GM18517 (cell line): ENCODE results near the gene TMED9.

Experiments
- ATAC-seq: cut with Tn5 transposase; IDR thresholded peaks from one replicate; pipeline ENCODE4 v1.9.1; 2021; ENCODE audit warnings: mild to moderate bottlenecking, moderate library complexity; ENCODE audit not compliant: unreplicated experiment

The TMED9 gene

DNA sequence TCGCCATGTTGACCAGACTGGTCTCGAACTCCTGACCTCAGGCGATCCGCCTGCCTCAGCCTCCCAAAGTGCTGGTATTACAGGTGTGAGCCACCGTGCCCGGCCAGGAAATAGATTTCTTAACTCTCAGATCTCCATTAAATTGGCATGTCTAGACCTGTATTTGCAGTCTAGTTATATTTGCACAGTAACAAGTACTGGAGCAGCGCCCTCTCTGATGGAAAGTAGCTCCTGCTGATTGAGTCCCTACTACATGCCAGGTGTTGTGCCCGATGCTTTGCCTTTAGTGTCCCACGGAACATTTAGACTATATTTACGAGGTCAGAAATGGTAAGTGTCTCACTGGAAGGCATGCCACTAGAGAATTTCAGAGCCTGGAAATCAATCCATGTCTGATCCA is 15.8 kb upstream of the TMED9 start:
- ATAC-seq: no peak

DNA sequence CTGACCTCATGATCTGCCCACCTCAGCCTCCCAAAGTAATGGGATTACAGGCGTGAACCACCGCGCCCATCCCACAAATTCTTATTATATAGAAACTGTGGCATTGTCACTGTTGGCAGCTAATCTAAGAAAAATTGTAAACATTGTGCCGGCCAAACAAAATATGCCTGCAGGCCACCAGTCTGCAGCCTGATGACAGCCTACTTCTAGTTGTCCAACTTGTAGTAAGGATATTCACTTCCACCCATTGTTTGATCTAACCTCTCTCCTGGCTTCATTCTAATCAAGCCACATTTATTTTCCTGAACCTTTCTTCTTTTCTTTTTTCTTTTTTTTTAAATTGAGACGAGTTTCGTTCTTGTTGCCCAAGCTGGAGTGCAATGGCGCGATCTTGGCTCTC is 13.7 kb upstream of the TMED9 start:
- ATAC-seq: no peak

DNA sequence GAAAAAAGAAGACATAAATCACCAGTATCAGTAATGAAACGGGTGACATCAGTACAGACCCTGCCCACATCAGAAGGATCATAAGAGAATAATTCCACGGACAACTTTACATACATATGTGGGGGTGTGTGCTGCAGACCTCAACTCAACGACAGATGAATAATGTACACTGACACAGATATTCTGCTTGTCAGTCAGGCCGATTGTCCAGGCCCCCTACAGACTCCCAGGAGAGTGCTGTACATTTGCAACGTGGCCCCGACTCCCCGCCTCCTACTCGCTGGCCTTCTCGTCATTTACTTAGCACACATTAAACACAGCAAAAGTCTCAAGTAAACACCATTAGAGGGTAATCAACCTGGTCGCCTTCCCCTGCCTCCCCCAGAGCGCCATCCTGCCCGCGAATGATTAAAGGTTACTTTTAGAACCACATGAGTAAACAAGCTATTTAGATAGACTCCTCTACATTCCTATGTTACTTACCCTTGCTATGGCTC is 3.5 kb upstream of the TMED9 start:
- ATAC-seq: no peak

DNA sequence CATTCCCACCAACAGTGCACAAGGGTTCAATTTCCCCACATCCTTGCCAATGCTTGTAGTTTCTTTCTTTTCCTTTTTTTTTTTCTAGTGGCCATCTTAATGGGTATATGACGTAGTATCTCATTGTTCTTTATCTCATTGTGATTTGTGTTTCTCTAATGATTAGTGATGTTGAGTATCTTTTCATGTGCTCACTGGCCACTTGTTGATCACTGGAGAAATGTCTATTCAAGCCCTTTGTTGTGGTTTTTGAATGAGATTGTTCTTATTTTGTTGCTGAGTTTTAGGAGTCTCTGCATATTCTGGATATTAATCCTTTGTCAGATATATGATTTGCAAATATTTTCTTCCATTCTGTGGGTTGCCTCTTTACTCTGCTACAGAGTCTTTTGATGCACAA is 1.6 kb upstream of the TMED9 start:
- ATAC-seq: no peak

DNA sequence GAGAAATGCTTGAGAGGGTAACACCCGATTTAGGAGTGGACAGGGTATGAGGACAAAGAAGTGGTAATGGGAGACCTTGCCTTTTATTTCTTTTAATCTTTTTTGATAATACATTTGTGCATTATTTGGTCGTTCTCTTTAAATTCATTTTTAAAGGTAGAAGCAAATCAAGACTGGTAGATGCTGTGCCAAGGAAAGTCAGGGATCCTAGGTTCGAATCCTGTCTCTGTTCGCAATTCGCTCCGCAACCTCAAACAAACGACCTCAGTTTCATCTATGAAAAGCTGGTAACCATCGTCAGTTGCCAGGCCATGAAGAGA is 353 bp upstream of the TMED9 start:
- ATAC-seq: peak; percentile 15

DNA sequence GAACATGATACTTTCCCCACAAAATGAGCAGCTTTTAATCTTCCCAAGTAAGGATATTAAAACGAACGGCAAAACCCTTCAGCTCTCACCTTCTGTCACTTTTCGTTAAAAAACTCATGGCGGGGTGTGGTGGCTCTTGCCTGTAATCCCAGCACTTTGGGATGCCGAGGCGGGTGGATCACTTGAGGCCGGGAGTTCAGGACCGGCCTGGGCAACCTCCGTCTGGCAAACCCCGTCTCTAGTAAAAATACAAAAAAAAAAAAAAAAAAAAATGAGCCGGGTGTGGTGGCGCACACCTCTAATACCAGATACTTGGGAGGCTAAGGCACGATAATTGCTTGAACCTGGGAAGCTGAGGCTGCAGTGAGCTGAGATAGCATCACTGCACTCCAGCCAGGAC is 902 bp downstream of the TMED9 start:
- ATAC-seq: no peak

DNA sequence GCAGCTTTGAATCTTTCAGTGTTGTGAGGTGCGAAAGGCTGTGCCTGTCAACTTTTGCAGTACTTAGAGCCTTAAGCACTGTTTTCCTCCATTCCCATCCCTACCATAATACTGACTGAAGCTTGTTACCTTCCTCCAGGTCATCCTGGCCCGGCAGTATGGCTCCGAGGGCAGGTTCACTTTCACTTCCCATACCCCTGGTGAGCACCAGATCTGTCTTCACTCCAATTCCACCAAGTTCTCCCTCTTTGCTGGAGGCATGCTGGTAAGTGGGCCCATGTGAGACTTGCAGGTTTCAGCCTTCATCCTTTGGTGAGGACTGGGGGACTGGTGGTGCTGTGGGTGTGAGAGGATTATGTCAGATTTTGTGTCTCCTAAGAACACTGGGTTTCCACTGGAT is 1.5 kb downstream of the TMED9 start:
- ATAC-seq: no peak

DNA sequence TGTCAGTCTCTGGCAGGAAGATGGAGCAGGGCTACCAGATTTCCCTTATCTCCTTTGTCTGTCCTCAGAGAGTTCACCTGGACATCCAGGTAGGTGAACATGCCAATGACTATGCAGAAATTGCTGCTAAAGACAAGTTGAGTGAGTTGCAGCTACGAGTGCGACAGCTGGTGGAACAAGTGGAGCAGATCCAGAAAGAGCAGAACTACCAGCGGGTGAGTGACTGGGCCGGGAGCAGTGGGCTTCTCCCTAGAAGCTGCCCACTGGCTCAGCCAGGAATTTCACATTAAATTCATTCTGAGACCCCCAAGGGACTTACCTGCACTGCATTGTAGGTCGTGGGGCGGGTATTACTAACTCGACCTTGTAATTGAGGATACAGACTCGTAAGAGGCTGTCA is 2.1 kb downstream of the TMED9 start:
- no peak for ATAC-seq

DNA sequence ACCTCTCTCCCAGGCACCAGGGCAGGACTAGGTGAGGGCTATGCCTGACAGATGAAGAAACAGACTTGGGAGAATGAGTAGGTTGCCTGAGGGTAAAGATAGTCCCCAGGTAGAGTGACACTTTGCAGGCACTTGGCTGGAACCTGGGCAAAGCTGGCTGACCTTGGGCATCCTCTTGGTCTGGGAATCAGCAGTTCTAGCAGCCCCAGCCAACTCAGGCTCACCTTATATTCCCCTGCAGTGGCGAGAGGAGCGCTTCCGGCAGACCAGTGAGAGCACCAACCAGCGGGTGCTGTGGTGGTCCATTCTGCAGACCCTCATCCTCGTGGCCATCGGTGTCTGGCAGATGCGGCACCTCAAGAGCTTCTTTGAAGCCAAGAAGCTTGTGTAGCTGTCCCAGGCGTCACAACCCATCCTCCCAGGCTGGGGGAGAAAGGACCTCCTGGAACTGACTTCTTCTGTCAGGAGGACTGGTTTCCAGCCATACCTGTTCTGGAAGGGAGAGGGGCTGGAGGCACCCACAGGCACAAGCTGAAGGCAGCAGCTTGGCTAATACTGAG is 3.1 kb downstream of the TMED9 start:
- ATAC-seq: no peak

DNA sequence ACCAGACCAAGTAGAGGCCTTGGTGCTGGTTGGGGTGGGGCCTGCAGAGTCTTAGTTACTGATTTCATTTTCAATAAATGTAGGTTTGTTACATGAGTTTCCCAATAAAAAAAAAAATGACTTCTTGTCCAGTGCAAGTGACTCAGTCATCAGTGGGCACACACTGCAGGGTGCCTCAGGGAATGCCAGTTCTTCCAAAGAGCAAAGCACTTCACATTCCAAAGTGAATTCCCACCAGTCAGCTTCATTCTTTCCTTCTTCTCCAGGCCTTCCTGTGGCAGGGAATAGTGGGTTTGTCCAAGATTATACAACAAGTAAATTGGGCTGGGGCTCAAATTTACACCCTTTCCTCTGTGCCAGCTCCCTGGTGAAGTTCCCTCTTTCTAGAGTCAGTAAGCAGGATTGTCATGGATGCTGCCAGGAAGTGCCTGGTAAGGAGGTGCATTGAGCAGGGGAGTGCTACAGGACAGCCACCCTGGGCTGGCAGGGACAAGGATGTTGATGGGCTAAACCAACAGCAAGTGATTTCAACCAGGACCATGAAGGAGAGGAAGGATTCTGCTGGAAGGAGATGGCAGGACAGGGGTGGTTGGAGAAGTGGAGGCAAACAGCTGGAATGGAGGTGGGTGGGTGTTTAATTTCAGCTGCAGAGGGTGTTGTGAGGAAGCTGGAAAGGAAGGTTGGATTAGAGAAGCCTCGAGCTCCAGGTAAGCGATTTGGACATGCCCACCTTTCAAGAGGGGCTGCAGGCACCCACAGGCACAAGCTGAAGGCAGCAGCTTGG is 4.2 kb downstream of the TMED9 start:
- no peak for ATAC-seq

DNA sequence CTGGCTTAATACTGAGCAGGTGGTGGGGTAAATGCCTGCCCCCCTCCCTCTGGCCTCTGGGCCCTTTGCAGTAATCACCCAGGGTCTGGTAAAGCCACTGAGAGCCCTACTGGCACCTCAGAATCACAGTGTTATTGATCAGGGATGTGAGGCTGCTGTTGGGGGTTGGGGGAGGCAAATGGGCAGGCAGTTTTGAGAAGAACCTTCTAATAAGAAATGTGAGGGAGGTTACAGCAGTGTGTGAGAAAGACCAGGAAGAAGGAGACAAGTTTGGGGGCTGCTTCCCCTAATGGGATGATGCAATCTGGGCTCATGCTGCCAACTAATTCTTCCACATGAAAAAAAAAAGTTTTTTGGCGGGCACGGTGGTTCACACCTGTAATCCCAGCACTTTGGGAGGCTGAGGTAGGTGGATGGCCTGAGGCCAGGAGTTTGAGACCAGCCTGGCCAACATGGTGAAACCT is 4.8 kb downstream of the TMED9 start:
- ATAC-seq: no peak

DNA sequence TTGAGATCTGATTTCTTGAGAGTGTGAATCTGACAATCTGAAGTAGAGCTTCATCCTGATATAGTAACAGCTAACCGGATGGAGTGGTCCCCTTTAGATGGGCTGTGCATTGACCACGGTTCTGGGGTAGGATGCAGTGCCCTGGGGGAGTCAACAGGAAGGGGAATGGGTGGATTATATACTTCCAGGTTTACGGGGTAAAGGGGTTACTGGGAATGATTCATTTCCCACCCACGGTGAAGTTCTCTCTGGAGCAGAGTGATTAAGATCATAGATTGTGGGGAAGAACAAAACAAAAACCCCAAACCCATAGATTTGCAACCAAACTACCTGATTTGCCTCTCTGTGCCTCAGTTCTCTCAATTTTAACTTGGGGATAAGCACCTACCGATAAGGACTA is 6.5 kb downstream of the TMED9 start:
- ATAC-seq: no peak

DNA sequence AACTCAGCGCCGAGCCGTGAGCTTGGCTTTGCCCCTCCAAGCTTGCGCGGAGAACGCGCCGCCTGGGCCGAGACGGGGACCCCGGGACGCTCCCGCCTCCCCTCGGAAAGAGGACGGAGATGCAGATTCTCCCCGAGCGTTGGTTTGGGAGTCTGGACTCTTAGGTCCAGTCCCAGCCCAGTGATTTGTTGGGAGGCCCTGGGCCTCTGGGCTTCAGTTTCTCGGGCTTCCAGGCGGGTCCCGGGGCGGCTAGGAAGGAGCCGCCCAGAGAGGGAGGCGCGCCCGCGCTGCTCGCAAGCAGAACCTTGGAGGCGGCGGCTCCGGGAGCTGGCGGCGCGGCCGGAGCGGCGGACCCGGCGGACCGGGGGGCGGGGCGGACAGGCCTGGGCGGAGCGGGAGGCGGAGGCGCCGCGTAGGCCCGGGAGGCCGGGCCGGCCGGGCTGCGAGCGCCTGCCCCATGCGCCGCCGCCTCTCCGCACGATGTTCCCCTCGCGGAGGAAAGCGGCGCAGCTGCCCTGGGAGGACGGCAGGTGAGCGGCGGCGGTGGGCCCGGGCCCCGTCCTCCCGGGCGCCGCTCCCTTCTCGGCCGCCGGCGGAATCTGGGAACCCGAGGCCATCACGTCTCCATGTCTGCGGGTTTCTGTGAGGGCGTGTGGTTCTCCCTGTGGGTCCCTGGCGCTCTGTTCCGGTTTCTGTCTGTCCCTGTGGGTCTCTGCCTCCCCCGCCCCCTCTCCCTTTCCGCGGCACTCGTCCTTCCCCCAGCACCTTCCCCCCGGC is 7.9 kb downstream of the TMED9 start, which contains the start of gene B4GALT7:
Gene B4GALT7, plus strand, starts transcription at position 402 of the 777 bp plus-strand sequence. Its CDS starts 79 bp downstream, at position 481.
- peak; percentile 83 for ATAC-seq

DNA sequence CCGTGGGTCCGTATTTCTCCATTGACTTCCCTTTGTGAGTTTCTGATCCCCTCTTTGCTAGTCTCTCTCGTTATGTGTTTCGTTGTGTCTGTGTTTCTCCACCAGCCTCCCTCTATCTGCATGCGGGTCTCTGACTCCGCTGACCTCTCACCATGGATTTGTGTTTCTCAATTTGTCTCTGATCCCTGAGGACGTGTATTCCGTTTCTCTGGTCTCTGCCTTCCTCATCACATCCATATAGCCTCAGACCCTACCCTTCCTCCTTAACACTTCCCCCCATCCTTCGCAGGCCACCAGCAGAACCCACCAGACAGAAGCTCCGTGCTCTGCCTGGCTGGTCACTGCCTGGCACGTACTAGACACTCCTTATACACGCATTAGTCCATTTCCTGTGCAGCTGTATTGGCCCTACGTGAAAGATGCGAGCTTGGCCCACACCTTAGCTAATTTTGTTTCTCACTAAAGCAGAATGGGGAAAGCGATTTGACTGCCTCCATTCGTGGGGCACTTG is 8.6 kb downstream of the TMED9 start:
- no peak for ATAC-seq

DNA sequence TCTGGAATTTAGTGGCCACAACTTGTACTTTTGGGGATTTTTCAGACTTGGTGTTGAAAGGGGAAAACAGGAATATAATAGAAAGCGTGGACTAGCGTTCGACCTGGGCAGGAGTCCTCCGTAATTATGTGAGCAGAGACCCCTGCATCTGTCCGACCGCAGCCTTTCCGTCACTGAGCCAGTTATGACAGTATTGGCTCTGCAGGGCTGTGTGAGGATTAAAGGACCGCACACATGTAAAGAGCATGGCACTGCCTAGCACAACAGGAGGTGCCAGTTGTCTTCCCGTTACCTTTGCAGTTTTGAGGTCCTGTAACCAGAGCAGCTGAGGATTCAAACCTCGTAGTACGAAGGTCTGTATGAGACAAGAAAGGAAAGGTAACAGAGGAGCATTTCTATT is 9.1 kb downstream of the TMED9 start:
- ATAC-seq: no peak

DNA sequence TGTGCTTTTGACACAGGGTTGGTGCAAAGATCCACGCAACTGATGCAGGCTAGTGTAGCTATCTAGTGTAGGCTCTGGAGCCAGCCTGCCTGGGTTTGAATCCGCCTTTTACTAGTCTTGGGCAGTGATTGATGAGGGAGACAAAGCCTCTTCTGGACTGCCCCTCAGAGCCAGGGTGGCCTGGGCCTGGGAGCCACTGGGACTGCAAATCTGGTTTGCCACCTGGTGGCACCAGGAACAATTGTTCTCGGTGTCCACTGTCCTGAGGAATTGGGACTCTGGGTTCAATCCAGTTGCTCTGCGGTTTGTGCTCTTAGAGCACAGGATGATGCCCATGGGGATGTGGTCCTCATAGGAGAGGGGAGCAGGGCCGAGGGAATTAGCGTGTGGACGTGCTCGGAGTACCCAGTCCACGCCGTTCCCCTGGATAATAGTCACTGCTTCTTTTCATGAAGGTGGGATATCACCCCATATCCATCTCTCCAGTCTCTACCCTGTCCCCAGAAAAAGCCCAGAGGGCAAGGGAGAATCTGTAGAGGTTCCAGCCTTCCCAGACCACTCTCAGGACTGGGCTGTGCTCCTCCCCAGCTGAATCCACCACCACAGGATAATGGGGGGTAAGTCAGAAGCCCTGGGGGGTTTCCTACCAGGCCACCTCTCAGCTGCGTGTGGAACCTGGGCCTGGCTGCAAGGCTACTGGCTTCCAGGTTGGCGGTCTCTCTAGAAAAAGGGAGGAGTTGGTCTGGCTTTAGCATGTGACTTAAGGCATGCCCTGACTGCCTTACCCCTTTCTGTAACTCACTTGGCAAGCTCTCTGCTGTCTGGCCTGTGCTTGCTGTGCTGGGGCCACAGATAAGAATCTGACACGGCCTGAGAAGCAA is 9.8 kb downstream of the TMED9 start:
- no peak for ATAC-seq

DNA sequence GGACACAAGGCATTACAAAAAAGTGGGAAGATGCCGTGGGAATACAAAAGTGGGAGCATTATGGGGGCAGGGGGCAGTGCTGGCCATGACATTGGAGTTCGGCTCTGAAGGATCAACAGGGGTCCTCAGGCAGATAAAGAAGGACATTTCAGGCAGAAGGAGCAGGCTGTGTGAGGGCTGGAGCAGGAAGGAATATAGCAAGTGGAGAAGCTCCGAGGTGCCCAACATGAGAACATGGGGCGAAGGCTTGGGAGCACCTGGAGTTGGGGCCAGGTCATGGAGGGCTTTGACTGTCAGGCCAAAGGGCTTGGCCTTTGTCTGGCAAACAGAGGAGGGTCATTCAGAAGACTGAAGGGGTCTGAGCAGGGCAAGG is 10.4 kb downstream of the TMED9 start:
- ATAC-seq: no peak

DNA sequence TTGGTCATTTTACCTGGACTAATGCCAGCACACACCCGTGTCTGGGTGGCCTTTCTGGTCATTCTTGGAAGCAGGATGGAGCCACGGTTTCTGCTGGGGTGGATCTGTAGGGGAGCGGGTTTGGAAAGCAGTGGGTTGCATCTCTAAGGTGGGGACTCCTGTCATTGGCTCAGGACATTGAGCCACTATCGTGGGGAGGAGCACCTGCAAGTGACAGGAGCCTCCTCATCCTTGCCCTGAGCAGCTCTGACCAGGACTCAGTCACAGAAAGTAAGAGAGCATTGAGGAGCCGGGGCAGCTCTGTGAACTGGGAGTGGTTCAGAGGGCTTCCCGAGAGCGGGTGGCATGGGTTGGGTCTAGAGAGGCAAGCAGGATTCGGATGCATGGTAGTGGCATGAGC is 11.6 kb downstream of the TMED9 start:
- ATAC-seq: no peak

DNA sequence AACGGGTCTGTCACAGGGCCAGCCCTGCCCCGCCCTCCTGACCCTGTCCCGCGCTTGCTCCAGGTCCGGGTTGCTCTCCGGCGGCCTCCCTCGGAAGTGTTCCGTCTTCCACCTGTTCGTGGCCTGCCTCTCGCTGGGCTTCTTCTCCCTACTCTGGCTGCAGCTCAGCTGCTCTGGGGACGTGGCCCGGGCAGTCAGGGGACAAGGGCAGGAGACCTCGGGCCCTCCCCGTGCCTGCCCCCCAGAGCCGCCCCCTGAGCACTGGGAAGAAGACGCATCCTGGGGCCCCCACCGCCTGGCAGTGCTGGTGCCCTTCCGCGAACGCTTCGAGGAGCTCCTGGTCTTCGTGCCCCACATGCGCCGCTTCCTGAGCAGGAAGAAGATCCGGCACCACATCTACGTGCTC is 12.1 kb downstream of the TMED9 start:
- no peak for ATAC-seq

DNA sequence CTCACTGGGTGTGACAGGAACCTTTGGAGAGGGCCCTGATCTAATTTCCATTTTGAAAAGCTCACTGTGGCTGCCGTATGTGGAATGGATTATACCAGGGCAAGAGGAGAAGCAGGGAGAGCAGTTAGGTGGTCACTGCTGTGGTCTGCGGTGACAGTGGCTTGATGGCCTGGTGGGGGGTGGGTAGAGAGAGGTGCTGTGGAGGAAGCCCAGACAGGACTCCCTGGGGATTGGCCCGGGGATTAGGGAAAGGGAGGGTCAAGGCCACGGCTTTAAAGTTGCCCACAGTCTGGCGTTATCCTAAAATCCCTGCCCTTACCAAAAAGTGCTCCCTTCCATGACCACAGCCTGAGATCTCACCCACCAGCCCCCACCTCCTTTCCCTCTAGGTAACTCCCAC is 12.7 kb downstream of the TMED9 start:
- ATAC-seq: no peak

DNA sequence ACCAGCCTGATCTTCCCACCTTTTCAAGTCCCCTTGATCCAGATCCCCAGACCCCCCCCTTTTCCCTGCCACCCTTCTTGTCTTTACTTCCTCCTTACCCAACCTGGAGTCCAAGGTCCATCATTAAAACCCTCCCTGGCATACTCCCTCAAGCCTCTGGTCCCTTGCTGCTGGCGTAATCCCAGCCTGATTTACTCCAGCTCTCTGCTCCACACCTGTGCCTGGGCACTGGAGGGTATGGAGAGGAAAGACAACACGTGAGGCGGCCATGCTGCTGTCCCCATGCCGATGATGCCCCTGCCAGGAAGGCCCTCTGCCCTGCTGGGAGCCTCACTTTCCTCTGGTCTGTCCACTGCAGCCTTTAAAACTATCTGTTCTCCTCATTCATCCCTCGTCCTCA is 13.1 kb downstream of the TMED9 start:
- no peak for ATAC-seq
